Tibial artery (tissue), 4 donors: ENCODE results near the gene FBXO33.

Source experiments
- DNase-seq, 2 donors: peaks; one replicate each; pipeline ENCODE4 v3.0.0-alpha.2; 2019
- H3K27ac ChIP-seq, 2 donors: fragments of 200-600 bp; sonication (generic) in 1 of 2; 1 replicate in 1 of 2; 2 replicates in 1 of 2; pipeline ENCODE4 v1.5.1; 2018 to 2019; ENCODE audit warnings: mild to moderate bottlenecking in 1 of 2
- H3K27me3 ChIP-seq, 2 donors: fragments of 200-600 bp; sonication (generic) in 1 of 2; one replicate each; pipeline versions ENCODE4 v1.5.1 to v1.6.0; 2016 to 2019
- H3K36me3 ChIP-seq, 3 donors: fragments of 200-600 bp; sonication (generic) in 2 of 3; one replicate each; pipeline ENCODE4 v1.5.1; 2016 to 2019; ENCODE audit warnings: mild to moderate bottlenecking in 2 of 3
- H3K4me1 ChIP-seq, 4 donors: fragments of 200-600 bp; sonication (generic) in 2 of 4; 1 replicate in 3 of 4; 2 replicates in 1 of 4; pipeline ENCODE4 v1.5.1; 2016 to 2019
- H3K4me3 ChIP-seq, 2 donors: fragments of 200-600 bp; sonication (generic) in 1 of 2; 1 replicate in 1 of 2; 2 replicates in 1 of 2; pipeline ENCODE4 v1.5.1; 2018 to 2019; ENCODE audit warnings: mild to moderate bottlenecking in 2 of 2
- H3K9me3 ChIP-seq, 3 donors: fragments of 200-600 bp; sonication (generic) in 1 of 3; one replicate each; pipeline ENCODE4 v1.5.1; 2016 to 2019
- intact Hi-C: fragments of 100-400 bp; cut with DNase I; formaldehyde crosslinking; loops from one replicate; pipeline ENCODE4 v1.15.0; 2023; ENCODE audit warnings: low total_unique reads
- TF ChIP-seq, protein P1 (sequence below), 2 experiments: fragments of 200-600 bp in 1 of 2; fragments of 450-650 bp in 1 of 2; IDR thresholded peaks; one replicate each; pipeline ENCODE4 v1.5.1; 2017 to 2019; ENCODE audit warnings: antibody characterized with exemption in 2 of 2, mild to moderate bottlenecking in 1 of 2, moderate library complexity in 1 of 2

FBXO33 gene

DNA sequence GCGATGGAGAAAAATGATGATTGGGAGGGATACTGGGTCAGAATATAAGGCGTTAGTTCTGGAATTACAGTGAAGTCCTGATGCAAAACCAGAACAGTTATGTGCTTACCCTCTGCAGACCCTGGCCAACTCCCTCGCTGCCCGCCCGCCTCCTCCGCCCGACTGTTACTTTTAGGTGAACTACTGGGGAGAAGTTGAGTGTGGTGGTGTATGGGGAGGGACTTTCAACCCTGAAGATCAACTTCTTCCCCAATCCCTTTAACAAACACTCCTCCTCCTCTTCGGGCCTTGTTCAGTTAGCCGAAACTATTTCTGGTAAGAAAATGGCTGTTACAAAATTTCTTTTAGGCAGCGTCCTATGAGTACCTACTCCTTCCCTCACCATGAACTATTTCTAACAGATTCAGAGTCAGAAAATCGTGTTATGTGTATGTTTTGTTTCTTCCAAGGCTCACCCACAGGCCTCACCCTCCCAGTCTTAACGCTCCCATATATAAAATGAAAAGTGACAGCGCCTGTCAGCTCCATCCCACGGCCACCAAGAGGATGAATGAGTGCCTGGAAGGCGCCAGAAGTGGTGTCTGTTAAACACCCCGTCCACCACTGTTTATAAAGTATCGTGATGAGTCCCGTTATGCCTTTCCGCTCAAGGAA is 1.3 kb downstream of the FBXO33 start:
- TF ChIP-seq, protein P1, sequence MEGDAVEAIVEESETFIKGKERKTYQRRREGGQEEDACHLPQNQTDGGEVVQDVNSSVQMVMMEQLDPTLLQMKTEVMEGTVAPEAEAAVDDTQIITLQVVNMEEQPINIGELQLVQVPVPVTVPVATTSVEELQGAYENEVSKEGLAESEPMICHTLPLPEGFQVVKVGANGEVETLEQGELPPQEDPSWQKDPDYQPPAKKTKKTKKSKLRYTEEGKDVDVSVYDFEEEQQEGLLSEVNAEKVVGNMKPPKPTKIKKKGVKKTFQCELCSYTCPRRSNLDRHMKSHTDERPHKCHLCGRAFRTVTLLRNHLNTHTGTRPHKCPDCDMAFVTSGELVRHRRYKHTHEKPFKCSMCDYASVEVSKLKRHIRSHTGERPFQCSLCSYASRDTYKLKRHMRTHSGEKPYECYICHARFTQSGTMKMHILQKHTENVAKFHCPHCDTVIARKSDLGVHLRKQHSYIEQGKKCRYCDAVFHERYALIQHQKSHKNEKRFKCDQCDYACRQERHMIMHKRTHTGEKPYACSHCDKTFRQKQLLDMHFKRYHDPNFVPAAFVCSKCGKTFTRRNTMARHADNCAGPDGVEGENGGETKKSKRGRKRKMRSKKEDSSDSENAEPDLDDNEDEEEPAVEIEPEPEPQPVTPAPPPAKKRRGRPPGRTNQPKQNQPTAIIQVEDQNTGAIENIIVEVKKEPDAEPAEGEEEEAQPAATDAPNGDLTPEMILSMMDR (IDR thresholded peaks at IDR 0.05): no peak
- DNase-seq: no peak
- Histone ChIP-seq H3K4me3 (peak overlapping the region; percentile 71 to 79), H3K27ac (peak overlapping the region; percentile 91 to 94), H3K36me3 (no peaks in the 10 kb centered on the region), H3K9me3 (no peaks in the 10 kb centered on the region), H3K27me3 (no peaks in the 10 kb centered on the region), H3K4me1 (peaks cover 0 to 55% (median 24%) of the 10 kb centered on the region in 4 donors)
- intact Hi-C loops: loop anchor here (5.0 kb wide), 3 partner anchors 164 to 329 kb away; partner anchors contain the start of genes SEC23A and TRAPPC6B

DNA sequence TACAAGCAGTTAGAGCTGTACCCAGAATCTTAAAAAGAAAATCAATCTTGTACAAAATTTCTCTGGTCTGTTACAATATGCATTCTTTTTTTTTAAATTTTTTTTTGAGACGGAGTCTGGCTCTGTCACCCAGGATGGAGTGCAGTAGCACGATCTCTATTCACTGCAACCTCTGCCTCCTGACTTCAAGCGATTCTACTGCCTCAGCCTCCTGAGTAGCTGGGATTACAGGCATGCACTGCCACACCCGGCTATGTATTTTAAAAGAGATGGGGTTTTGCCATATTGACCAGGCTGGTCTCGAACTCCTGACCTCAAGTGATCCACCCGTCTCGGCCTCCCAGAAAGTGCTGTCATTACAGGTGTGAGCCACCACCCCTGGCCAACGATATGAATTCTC is 4.1 kb downstream of the FBXO33 start:
- no peaks in the 10 kb centered on the region for H3K27me3 ChIP-seq
- peaks cover 0 to 75% (median 30%) of the 10 kb centered on the region in 4 donors for H3K4me1 ChIP-seq

DNA sequence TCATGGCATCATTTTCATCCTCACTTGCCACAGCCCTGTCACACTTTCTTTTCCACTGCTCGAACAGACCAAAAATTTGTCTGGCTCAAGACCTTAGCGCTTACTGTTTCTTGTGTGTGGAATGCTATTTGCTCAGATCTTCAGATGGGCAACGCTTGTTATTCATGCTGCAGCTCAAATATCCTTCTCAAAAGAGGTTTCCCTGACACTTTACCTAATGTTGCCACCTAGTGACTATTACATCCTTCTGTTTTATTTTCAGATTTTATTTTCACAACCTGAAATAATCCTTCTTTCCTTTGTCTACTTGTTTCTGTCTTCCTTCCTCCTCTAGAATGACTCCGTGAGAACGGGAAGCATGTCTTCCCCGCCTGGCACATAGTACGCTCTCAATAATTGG is 5.6 kb downstream of the FBXO33 start:
- DNase-seq: no peak
- Histone ChIP-seq H3K4me1 (peaks cover 0 to 88% (median 36%) of the 10 kb centered on the region in 4 donors), H3K9me3 (no peaks in the 10 kb centered on the region), H3K36me3 (no peaks in the 10 kb centered on the region), H3K27ac (no peak overlapping the region), H3K4me3 (no peak overlapping the region), H3K27me3 (no peaks in the 10 kb centered on the region)
- TF ChIP-seq, protein P1 (IDR thresholded peaks at IDR 0.05): peak in 1 of 2 experiments; percentile 25
- intact Hi-C loops: no loop called here

More for the DNA sequence above, 4.1 kb downstream of the FBXO33 start:
- intact Hi-C loops: no loop called here
- Histone ChIP-seq H3K36me3 (no peaks in the 10 kb centered on the region), H3K27ac (no peak overlapping the region), H3K9me3 (no peaks in the 10 kb centered on the region), H3K4me3 (no peak overlapping the region)
- no peak for DNase-seq
- TF ChIP-seq, protein P1 (IDR thresholded peaks at IDR 0.05): no peak

DNA sequence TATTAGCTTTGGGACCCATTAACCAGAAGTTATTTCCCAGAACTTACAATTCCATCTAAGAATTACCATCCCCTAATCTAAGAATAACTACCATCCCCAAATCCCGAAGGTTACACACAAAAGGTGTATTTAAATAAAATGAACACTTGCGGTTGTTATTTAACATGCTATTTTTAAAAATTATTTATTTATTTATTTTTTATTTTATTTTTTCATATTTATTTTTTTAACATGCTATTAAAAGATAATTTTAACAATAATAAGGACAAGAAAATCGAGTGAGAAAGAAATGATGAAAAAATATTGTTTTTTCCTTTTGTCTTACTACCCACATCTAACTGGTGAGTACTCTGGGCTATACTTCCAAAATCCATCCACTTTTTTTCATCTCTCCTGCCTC is 6.3 kb downstream of the FBXO33 start:
- intact Hi-C loops: no loop called here
- Histone ChIP-seq H3K27ac (no peak overlapping the region), H3K9me3 (no peaks in the 10 kb centered on the region), H3K27me3 (no peaks in the 10 kb centered on the region), H3K4me1 (peaks cover 0 to 88% (median 37%) of the 10 kb centered on the region in 4 donors), H3K36me3 (no peaks in the 10 kb centered on the region), H3K4me3 (no peak overlapping the region)
- TF ChIP-seq, protein P1 (IDR thresholded peaks at IDR 0.05): no peak
- no peak for DNase-seq

DNA sequence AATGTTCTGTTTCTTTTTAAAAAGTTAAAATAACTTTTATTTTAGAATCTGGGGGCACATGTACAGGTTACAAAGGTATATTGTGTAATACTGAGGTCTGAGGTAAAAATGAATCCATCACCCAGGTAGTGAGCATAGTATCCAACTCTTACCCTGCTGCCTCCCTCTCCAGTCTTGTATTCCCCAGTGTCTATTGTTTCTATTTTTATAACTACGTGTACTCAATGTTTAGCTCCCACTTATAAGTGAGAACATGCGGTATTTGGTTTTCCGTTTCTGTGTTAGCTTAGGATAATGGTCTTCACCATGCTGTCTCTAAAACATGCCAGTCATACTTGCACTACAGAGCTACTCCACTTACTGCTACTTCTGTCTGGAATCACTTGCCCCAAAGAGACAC is 8.4 kb downstream of the FBXO33 start:
- TF ChIP-seq, protein P1 (IDR thresholded peaks at IDR 0.05): no peak
- Histone ChIP-seq H3K4me1 (peaks cover 0 to 79% (median 21%) of the 10 kb centered on the region in 4 donors), H3K4me3 (no peak overlapping the region), H3K27me3 (no peaks in the 10 kb centered on the region), H3K9me3 (no peaks in the 10 kb centered on the region), H3K27ac (no peak overlapping the region), H3K36me3 (no peaks in the 10 kb centered on the region)
- intact Hi-C loops: no loop called here
- DNase-seq: no peak
